ENCODE results near the gene PARVG. TPM values are rescaled to one million over a fixed set of nuclear protein-coding genes. Genes with fewer than 3 reads are reported as not detected.

The PARVG gene
- polyA plus RNA-seq, 1 donor, result 3.4 TPM

DNA sequence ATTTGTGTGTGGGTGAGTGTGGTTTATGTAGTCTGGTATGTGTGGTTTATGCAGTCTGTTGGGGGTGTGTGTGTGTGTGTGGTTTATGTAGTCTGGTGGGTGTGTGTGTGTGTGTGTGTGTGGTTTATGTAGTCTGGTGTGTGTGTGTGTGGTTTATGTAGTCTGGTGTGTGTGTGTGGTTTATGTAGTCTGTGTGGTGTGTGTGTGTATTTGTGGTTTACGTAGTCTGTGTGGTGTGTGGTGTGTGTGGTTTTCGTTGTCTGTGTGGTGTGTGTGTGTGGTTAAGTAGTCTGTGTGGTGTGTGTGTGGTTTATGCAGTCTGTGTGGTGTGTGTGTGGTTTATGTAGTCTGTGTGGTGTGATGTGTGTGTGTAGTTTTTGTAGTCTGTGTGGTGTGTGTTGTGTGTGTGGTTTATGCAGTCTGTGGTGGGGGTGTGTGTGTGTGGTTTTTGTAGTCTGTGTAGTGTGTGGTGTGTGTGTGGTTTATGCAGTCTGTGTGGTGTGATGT, 26.2 kb upstream of the PARVG start:
- DNase-seq (ENCODE audit: low read depth), result no peak

DNA sequence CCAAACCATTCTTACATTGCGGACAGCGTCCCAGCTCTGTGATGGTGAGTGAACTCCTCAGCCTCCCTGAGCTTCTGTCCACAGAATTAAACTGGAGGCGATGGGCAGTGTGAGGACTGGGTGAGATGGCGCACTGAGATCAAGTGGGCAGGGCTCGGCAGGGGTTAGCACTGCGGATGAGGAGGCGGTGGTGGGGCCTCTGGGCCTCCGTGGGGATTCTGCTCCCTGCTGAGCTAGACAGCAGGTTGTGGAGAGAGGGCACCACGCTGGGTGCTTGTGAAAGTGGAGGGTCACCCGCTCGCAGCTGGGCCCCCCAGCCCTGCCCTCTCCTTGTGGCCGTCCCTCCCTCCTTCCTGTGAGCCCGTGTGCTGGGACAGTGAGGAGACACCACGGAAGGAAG, 25.6 kb upstream of the PARVG start:
- DNase-seq (ENCODE audit: low read depth), result no peak

DNA sequence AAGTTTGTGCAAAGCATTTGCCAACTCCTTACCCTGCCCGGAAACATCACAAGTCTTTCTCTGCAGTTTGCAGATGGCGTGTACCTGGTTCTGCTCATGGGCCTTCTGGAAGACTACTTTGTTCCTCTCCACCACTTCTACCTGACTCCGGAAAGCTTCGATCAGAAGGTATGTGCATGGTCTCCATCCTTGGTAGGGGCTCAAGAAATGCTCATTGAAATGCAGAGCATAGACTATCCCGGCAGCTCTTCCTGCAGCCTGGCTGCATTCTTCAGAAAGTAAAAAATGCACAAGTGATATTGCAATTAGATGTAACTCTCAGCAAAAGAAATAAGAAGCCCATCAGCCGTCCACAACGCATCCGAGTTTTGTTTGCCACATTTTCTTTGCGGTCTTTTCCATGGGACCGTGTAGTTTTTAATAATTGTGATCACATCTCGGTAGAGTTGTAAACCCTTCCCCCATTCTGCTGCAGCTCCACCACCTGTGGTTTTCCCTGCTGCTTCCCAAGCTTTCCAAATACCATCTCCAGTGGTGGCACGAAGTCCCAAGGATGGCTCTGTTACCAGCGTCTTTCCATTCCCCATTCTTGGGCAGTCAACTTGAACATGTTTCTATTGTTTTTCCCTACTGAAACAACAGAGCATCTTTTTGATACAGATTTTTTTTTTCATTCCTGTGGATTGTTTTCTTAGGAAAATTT, 22.7 kb upstream of the PARVG start:
- DNase-seq (ENCODE audit: low read depth), result no peak

DNA sequence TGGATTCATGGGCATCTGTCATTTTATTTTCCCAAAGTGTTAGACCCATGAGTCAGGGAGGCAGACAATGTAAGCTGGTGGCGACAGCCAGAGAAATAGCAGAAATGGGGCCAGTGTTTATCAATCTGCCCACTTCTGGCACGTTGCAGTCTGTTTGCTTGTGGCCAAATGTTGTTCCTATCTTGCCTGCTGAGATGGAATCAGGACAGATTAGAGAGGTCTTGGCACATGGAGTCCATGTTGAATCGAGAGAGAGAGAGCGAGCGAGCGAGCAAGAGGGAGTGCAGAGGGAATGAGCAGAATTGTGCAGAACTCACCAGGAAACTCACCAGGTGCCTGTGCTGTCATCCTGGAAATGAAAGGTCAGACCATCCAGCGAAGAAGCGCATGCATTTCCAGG, 21.9 kb upstream of the PARVG start:
- no peak for DNase-seq (ENCODE audit: low read depth)

DNA sequence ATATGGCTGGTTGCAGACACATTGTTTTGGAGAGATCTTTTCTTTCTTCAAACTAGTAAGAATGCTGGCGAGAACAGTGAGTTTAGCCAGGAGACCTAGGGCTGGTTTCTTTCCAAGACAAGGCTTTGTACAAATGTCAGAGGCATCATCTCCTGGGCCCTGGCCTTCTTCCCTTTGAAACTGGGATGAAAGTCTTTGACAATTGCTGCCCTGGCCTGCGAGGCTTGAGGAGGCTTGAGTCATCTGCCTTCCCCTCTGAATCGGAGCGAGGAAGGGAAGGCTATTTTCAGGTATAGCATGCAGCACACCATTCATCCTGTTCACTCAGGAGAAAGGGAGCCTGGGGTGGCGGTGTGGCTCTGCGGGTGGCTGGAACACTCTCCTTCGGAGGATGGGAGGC, 21.5 kb upstream of the PARVG start:
- no peak for DNase-seq (ENCODE audit: low read depth)

DNA sequence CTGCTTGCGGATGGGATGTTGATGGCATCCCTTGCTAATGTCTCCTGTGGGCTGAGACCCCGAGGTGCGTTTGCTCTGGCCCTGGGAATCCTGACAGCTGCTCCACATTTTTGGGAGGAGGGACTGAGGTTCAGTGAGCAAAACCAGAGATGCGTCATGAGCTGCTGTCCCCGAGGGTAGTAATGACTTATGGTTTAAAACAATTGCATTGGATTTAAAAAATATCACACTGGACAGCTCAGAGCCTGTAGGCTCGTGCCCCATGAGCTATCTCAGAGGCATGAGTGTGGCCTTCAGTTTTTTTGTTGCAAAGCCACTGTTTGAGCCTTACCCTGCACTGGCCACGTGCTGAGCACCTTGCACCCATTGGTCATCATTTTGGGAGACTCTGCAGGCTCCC, 20.9 kb upstream of the PARVG start:
- DNase-seq (ENCODE audit: low read depth), result no peak

DNA sequence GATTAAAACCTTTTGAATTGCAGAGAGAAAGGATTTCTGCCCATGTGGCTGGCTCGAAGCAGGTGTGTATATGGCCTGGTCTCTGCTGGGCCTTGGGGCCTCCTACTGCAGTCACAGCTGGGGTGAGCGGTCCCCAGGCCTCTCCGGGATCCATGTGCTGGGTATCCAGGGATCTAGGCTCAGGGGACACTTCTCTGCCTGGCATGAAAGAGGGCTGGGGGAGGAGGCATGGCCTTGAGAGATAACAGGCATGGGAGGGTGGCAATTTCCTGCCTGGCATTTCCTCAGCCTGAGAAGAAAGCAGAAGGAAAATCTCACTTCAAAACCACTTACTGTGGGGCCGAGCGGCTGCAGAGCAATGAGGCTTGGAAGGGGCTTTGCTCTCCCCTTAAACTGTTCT, 20.3 kb upstream of the PARVG start:
- no peak for DNase-seq (ENCODE audit: low read depth)

DNA sequence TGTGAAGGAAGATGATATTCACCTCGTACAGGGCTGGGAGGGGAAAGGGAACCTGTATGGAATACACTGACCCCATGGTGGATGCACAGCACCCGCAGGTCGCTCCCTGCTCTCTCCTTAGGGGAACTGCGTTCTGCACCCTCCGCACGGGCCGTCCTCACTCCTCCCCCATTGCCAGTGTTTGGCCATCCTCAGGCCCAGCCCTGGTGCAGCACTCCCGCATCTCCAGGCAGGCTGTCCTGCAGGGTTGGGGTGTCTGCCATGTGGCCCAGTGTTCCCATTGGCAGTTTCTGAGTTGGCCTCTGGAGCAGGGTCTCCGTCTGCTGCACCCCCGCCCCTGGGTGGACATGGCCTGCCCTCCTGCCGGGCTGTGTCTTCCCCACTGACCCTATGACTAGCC, 19.1 kb upstream of the PARVG start:
- no peak for DNase-seq (ENCODE audit: low read depth)

DNA sequence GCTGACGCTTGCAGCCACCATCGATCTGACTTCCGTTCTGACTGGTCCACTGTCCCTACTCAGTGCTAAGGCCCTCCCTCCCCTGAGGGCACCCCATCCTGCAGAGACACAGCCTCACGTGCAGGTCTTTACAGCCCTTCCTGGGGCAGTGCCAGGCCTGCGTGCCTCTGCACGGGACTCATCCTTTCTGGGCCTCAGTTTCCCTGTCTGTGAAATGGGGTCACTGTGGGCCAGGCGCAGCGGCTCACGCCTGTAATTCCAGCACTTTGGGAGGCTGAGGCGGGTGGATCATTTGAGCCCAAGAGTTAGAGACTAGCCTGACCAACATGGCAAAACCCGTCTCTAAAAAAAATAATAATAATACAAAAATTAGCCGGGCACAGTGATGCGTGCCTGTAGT, 17.8 kb upstream of the PARVG start:
- DNase-seq (ENCODE audit: low read depth), result no peak

DNA sequence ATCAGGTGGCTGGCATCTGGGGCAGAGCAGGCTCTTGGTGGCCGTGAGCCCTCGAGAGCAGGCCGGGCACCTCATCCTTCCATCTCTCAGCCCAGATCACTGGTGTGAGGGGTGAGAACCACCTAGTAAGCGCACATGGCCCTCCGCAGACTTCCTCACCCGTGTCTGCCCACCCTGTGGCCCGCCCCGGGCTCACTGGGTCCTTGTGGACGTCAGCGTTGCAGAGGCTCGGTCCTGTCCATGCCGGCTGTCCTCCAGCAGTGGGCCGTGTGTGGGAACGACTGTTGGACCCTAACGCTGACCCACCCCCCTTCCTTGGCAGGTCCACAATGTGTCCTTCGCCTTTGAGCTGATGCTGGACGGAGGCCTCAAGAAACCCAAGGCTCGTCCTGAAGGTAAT, 17.2 kb upstream of the PARVG start:
- no peak for DNase-seq (ENCODE audit: low read depth)

DNA sequence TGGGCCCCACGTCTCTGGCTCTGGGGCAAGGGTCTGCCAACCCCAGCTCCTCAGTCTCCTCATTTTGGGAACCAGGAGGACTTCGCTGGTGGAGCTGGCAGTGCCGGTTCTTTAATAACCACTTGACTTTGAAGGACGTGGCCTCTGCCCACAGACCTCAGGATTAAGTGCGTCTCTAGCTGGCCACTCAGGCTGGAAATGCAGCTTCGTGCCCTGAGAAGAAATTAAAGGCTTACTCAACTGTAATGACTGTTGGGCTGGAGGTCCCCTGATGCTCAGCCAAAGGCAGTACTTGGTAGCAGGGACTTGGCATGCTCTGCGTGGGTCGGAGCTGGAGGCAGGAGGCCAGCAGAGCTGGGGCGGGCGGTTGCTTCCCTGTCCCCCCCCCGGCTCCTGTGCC, 16.7 kb upstream of the PARVG start:
- DNase-seq (ENCODE audit: low read depth), result no peak

DNA sequence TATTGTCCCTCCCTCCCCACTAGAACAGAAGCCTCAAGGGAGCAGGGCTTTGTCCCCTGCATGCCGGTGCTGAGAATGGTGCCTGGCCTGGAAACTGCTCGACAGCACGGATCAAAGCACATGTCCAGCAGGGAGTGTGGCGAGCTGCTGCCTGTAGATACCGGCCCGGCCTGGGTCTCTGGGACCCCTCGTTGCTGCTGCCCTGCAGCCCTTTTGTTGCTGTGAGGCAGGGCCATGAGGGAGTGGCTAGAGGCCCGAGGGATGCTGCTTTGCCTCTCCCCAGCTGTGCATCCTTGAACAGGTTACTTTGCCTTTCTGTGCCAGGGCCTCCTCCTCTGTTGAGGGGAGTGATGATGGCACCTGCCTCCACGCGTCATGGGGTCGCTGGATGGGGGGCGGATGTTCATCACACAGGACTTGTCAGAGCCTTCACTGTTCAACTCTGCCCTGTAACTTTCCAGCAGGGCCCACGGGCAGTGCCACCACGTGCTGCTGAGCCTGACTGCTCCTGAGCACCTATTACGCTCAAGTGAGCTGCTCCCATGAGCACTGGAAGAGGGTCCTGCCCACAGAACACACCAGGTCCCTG, 15.3 kb upstream of the PARVG start:
- no peak for DNase-seq (ENCODE audit: low read depth)

DNA sequence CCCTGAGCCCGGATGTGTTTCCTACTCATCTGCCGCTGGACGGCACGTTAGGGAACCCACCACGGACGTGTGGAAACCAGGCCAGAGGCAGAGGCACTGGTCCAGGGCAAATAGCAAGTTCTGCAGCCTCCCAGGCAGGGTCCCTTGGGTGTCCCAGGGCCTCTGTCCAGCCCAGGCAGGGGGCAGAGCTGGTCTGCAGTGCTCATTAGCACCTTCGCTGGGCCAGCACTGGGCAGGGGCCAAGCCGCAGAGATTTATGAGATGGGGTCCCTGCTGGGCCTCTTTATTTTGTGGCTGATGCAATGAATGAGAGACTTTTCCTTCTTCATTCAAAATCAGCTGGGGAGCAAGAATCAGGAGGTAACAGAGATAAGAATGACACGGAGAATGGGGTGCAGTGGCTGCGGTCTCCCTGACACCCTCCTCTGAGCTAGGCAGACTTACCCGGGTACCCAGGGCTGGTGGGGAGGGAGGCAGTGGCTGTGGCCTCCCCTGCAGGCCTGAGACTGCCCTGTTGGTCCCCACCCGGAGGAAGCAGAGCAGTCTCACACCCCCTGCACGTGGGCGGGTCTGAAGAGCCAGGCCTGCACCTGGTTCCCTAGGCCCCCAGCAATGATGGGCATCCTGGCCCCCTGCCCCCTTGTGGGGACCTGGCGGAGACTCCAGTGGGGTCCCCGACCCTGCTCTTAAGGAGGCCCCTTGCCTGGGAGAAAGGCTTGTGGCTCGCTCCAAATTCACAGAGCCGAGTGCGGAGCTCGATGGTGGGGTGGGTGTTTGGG, 14.0 kb upstream of the PARVG start:
- no peak for DNase-seq (ENCODE audit: low read depth)

DNA sequence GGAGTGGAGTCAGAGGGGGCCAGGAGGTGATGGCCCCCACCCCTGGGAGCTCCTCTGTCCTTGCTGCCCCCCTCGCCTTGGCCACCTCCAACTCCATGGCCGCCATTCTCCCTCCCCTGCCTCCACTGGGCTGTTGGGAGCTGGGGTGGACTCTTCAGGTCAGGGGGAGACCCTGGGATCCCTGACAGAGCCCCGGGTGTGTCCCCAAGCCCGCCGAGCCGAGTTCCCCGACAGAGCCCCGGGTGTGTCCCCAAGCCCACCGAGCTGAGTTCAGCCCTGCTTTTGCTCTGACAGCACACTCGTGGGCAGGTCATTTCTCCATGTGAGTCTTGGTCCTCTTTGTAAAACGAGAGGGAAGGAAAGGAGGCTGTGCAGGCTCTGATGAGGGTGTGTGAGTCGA, 13.2 kb upstream of the PARVG start:
- DNase-seq (ENCODE audit: low read depth), result no peak

DNA sequence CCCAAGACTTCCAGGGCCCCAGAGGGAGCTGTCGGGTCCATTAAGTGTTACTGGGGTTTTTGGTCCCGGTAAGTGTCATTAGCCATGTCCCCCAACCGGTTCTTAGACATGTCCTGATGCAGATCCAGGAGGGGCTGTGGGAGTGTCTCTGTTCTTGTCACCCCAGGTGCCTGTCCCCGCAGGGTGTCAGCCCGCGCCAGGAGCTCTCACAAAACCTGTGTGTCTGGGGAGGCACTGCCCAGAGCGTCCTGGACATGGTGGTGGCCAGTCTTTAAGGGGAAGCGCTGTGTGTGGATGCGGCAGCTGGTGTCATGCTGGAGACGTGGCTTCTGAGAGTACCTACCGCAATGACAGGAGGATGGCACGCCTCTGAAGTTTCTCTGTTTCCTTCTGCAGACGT, 12.5 kb upstream of the PARVG start:
- no peak for DNase-seq (ENCODE audit: low read depth)

DNA sequence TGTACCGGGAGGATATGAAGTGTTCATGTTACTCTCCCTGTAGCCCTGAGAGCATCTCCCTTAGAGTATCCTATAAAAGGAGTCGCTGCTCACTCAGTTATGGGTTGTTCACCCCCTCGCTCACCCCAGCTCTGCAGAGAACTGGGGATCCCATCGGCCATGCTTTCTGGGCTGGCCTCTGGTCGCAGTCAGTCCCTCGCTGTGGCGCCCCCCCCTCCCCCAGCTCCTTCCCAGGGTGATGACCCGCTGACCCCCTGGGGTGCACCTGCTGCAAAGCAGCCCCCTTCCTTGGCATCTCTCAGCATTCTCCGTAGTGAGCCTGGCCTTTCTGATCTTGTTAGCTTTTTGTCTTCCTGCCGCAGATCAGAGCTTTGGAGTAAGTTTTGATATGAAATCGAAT, 10.3 kb upstream of the PARVG start:
- DNase-seq (ENCODE audit: low read depth), result no peak

DNA sequence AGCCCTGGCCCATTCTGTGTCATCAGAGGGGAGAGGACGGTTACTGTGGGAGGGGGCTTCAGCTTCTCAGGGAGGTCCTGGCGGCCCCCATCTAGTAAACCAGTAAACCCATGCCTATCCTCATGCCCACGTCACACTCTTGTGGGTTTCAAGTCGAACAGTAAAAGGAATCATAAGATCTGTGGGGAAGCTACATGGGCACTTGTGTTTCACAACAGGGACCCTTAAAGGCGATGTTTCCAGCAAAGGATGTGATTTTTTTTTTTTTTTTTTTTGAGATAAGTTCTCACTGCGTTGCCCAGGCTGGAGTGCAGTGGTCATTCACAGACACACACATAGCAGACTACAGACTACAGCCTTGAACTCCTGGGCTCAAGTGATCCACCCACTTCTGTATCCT, 9.2 kb upstream of the PARVG start:
- no peak for DNase-seq (ENCODE audit: low read depth)

DNA sequence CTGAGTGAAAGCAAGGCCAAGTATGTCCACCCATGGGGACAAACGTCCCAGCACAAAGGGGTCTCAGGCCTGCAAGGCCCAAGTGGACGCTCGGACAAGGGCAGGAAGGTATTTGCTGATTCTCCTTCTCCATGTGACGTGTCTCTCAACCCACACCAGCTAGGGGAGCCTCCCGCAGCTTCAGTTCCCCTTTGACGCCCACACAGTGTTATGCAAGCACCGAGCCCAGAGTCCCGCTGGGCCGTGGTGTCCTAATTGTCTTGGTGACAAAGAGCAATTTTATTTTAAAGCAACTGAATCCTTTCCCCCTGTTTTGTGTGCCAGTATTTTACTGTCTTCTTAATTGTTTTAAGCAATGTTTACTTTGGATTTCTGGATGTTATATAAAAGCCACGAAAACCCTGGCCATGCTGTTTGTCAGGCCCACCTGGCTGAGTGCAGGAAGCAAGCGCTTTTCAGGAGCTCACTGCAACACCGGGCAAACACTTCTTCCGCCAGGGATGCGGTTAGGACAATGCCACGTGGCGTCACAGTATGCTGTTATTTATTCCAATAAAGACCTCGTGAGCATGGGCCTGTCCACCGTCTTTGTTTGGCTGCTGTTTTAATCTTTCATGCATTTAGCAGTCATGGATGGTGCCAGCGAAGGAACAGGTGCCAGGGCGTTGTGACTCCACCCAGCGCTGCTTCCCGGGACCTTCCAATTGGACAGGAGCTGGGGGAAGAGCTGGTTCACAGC, 8.2 kb upstream of the PARVG start:
- DNase-seq (ENCODE audit: low read depth), result no peak

DNA sequence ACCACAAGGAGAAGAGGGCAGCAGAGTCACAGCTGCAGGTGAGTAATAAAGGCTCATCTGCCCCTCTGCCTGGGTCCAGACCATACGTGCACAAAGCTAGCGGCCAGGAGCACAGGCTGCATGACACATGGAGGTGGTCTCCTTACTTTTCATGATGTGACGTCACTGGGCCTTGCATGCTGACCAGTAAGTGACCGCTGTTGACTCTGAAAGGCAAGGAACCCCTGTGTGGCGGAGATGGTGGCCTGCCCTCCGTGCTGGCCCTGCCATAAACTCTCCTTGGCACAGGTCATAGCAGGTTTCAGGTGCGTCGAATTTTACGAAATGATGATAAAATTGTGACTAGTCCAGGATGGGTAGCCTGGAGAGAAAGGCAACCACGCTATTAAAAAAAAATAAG, 7.6 kb upstream of the PARVG start:
- no peak for DNase-seq (ENCODE audit: low read depth)

DNA sequence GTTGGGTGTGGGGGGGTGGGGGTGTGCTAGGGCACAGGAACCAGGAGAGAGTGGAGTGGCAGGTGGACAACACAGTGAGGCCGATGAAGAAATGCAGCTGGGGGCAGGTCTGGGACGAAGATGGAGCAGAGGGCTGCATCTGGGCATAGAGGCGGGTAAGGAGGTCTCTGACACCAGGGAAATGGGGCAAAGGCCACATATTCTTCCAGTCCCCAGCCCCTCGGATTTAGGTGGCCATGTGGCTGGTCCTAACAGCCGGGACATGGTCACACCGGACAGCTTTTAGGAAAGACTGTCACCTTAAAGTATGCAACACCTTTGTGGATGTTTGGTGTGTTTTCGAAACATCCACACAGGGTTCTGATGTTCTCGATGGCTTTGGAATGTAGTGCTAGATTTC, 5.0 kb upstream of the PARVG start:
- no peak for DNase-seq (ENCODE audit: low read depth)

DNA sequence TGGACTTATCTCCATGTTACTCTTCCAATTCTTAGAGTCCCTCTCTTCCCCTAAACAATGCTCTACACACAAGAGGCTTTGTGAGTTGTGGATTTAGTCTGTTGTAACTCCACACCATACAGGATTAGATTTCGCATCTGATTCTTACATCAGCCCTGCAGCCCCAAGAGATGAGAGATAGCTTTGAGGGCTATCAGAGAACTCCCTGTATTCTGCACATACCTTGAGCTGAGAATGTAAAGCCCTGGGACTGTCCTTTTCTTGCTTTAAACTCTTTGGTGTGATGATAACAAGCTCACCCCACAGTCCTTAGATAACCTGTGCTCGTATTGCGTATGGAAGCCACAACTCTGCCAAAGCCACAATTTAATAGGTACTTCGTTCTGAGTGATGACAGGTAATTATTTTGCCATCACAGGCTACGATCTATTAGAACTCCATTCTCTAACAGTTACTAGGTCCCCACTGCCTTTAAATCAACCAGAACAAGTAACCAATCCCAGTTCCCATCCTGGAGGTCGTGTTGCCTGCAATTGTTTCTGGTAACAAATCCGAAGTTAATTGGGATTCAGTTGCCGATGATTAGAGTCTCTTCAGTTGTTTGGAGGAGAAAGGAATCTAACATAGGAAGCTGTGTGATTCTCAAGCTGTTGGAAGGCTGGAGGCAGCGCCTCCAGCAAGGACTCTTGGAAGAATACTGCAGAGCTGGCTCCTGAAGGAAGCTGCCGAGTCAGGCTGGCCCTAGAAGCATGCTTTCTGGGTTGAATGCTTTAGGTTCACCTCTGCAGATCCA, 1.3 kb upstream of the PARVG start:
- DNase-seq (ENCODE audit: low read depth), result no peak

Measured in forelimb muscle (tissue), 1 donor.